PC-3 (cell line): Measurements from ENCODE around the gene AKT1.

Source experiments
- EZH2 ChIP-seq: fragments of 300-600 bp; sonication (generic); IDR thresholded peaks from one replicate; pipeline ENCODE4 v1.6.1; 2017; ENCODE audit warnings: antibody characterized with exemption, mild to moderate bottlenecking, low read length; ENCODE audit not compliant: unreplicated experiment
- TF ChIP-seq, protein P1 (sequence below): fragments of 300-600 bp; sonication (generic); conservative IDR thresholded peaks from 2 replicates; pipeline ENCODE4 v1.5.1; 2017; ENCODE audit warnings: antibody characterized with exemption, low read depth, mild to moderate bottlenecking, low read length

DNA sequence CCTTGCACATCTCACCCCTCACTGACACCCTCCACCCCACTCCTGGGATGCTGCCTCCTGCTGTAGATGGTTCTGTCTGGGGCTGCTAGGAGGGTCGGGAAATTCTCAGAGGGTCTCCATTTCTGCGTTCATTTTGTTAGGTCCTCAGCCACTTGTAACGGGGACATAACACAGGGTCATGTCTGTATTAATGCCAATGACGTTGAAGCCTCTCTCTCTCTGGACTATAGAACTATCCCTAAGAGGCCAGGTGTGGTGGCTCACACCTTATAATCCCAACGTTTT is 28.0 kb downstream of the AKT1 start:
- TF ChIP-seq, protein P1, sequence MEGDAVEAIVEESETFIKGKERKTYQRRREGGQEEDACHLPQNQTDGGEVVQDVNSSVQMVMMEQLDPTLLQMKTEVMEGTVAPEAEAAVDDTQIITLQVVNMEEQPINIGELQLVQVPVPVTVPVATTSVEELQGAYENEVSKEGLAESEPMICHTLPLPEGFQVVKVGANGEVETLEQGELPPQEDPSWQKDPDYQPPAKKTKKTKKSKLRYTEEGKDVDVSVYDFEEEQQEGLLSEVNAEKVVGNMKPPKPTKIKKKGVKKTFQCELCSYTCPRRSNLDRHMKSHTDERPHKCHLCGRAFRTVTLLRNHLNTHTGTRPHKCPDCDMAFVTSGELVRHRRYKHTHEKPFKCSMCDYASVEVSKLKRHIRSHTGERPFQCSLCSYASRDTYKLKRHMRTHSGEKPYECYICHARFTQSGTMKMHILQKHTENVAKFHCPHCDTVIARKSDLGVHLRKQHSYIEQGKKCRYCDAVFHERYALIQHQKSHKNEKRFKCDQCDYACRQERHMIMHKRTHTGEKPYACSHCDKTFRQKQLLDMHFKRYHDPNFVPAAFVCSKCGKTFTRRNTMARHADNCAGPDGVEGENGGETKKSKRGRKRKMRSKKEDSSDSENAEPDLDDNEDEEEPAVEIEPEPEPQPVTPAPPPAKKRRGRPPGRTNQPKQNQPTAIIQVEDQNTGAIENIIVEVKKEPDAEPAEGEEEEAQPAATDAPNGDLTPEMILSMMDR = no peak
- TF ChIP-seq EZH2 = no peak
